ENCODE measurements around the gene ANKRD33B.
"Not testable (repeated sequence)": the region's sequence is repeated elsewhere in the genome, so short reads cannot be mapped to it uniquely, and the experiment has no call there.

ANKRD33B gene

DNA sequence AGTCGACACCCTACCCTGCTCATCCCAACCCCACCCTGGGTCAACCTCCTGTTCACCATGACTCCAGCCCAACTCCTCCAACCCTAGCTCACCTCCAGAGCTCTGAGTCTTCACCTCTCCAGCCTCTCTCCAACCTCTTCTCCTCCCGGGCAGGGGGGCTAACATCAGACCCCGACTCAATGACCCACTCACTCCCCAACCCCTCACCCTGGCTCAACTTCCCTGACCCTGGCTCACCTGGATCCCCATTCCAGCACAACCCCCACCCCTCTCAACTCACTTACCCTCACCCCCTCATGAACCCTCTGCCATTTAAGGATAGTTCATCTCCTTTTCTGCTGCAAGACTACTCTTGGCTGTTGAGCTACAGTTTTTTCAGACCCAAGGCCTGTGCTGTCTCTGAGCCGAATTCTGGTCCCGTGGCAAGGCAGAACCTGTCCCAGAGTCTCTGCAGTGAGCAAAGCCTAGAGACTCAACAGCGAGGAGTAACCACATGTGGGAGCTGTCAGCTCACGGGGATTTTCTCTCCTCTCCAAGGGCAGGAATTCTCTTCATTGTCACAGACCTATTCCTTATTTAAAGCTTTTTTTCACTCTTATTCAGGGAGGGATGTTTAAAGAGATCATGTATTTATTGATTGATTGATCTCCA is 29.8 kb downstream of the ANKRD33B start:
- DNase-seq (ENCODE audit: low read depth, low spot score): no peak

GRCh38 chr5:10594591-10595210 is 30.8 kb downstream of the ANKRD33B start:
- DNase-seq (ENCODE audit: low read depth, low spot score): peak; percentile 70

DNA sequence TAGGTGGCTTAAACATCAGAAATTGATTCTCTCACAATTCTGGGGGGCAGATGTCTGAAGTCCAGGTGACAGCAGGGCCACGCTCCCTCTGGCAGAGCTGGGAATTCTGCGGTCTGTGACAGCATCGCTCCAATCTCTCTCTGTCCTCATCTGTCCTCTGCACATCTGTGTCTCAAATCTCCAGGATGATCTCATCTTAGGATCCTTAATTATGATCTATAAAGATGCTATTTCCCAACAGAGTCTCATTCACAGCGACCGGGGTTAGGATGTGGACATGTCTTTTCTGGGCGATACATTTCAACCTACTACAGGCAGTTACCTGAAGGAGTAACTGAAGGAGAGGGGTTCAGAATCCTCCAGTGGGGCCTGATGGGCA is 31.4 kb downstream of the ANKRD33B start:
- DNase-seq (ENCODE audit: low read depth, low spot score): no peak

DNA sequence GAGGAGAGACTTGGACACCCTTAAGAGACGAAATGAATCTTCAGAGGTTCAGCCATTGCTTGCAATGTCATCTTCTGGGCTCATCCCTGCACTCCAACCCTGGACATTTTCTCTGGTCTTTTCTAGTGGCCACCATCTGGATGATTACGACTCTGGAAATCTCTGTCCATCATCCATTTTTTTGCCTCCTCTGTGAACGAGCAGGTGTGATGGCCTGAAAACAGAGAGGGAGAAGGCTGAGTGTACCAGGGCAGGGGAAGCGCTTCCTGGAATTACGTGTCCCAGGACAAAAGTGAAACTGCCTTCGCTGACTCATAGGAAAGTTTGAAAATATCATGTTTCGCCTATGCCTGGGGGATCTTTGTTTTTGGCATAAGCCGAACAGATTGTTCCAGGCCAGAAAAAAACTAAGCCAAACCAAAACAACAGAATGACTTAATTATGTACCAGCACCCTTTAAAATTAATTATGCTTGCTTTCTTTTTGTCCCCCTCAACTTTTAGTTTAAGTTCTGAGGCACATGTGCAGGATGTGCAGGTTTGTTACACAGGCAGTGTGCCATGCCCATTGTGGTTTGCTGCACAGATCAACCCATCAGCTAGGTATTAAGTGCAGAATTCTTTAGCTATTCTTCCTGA is 31.9 kb downstream of the ANKRD33B start:
- DNase-seq (ENCODE audit: low read depth, low spot score): peak; percentile 88

DNA sequence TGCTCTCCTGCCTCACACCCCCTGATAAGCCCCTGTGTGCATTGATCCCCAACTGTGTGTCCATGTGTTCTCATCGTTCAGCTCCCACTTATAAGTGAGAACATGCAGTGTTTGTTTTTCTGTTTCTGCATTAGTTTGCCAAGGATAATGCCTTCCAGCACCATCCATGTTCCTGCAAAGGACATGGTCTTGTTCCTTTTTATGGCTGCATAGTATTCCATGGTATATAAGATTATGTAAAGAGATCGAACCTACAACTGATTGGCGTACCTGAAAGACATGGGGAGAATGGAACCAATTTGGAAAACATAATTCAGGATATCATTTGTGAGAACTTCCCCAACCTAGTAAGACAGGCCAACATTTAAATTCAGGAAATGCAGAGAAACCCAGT is 32.4 kb downstream of the ANKRD33B start:
- no peak for DNase-seq (ENCODE audit: low read depth, low spot score)

GRCh38 chr5:10596886-10597451 is 33.1 kb downstream of the ANKRD33B start:
- no peak for DNase-seq (ENCODE audit: low read depth, low spot score)

GRCh38 chr5:10599113-10599512 is 35.2 kb downstream of the ANKRD33B start:
- DNase-seq (ENCODE audit: low read depth, low spot score): no peak

- DNase-seq (ENCODE audit: low read depth, low spot score): peak; percentile 63
Measured at GRCh38 chr5:10599862-10600284, 36.0 kb downstream of the ANKRD33B start.

GRCh38 chr5:10600626-10601245 is 36.9 kb downstream of the ANKRD33B start:
- DNase-seq (ENCODE audit: low read depth, low spot score): no peak

- DNase-seq (ENCODE audit: low read depth, low spot score): peak; percentile 96
Measured at GRCh38 chr5:10601246-10602030, 37.6 kb downstream of the ANKRD33B start.

DNA sequence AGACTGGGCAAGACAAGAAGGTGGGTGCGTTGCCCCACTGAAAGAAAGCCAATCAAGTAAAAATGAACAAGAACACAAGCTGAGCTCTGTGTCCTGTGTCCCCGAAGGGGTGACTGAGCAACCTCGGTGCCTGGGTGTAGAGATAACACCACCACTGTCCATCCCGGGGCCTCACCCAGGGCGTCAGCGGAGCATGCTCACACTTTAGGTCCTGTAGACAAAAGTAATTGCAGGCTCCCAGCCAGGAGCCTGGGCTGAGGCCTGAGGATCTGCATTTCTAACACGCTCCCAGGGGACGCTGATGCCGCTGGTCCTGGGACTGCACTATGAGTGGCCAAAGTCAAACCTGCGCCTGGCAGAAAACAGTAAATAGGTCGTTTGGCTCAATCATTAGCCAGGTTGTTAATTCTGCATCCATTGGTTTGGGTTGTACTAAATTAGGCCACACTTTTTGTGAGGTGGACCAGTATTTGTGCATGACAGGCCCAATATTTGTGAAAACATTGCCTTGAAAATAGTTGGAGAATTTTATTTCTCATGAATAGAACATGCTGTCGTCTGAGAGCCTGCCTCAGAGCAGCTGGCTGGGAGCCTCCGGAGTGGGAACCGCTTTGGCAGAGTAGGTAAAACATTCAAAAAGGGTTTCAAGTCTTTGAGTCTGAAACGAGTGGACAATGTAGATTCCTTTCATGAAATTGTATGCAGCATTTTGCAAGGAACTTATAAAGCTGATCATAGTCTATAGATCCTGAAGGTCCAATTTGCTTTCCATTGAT is 38.3 kb downstream of the ANKRD33B start:
- DNase-seq (ENCODE audit: low read depth, low spot score): peak; percentile 36

GRCh38 chr5:10604975-10605374 is 41.1 kb downstream of the ANKRD33B start:
- no peak for DNase-seq (ENCODE audit: low read depth, low spot score)

DNA sequence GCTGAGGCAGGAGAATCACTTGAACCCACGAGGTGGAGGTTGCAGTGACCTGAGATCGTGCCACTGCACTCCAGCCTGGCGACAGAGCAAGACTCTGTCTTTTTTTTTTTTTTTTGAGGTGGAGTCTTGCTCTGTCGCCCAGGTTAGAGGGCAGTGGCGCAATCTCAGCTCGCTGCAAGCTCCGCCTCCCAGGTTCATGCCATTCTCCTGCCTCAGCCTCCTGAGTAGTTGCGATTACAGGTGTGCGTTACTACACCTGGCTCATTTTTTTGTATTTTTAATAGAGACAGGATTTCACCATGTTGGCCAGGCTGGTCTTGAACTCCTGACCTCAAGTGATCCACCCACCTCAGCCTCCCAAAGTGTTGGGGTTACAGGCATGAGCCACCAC is 42.8 kb downstream of the ANKRD33B start:
- not testable (repeated sequence) for DNase-seq (ENCODE audit: low read depth, low spot score)

- DNase-seq (ENCODE audit: low read depth, low spot score): peak; percentile 85
Measured at GRCh38 chr5:10607023-10607665, 43.3 kb downstream of the ANKRD33B start.

DNA sequence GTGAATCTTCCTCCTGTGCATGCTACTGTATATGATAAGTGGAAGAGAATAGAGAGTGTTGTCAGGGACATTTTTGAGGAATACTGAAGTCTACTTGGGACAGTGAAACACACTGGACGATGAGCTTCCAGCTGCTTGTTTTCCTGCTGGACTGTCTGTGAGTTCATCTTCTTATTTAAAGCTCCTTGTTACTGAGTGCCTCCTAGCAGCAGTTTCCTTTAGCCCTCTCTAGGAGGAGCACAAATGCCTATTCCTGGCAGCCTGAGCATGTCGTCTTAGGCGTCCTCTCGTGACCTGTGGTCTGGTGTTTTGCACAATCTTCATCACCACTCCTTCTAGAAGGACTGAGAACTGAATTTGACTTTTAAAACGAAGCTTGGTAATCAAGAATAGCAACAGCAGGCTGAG is 43.8 kb downstream of the ANKRD33B start:
- DNase-seq (ENCODE audit: low read depth, low spot score): peak; percentile 64

DNA sequence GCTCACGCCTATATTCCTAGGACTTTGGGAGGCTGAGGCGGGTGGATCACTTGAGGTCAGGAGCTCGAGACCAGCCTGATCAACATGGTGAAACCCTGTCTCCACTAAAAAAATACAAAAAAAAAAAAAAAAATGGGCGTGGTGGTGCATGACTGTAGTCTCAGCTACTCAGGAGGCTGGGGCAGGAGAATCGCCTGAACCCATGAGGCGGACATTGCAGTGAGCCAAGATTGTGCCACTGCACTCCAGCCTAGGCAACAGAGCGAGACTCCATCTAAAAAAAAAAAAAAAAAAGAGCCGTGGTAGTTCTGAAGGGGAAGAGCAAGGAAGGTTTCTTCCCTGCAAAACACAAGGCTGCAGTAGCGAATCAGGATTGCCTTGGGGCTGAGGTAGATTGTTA is 44.2 kb downstream of the ANKRD33B start:
- DNase-seq (ENCODE audit: low read depth, low spot score): not testable (repeated sequence)

- no peak for DNase-seq (ENCODE audit: low read depth, low spot score)
Measured at GRCh38 chr5:10610058-10610457, 46.2 kb downstream of the ANKRD33B start.

- DNase-seq (ENCODE audit: low read depth, low spot score): peak; percentile 70
Measured at GRCh38 chr5:10611290-10611689, 47.4 kb downstream of the ANKRD33B start.

GRCh38 chr5:10612251-10612650 is 48.4 kb downstream of the ANKRD33B start:
- no peak for DNase-seq (ENCODE audit: low read depth, low spot score)

DNA sequence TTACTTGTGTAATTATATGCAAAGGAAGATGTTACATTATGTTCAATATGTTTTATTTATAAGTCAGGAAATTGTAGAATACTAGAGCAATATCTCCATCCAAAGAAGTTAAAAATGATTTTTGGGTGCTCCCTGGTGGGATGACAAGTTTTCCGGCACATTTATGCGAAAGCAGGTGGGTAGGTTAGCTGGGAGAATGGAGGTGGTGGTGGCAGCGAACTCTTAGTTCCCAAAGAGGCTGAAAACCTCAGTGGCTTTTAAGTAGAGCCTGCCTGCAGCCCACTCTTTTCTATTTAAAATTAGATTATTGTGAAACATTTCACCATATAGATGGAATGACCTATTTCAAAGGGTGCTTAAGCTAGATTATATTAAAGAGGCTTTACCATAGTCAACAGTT is 51.8 kb downstream of the ANKRD33B start:
- DNase-seq (ENCODE audit: low read depth, low spot score): no peak

All from astrocyte of the hippocampus (primary cell).